ENCODE results near the gene KDSR. TPM values are rescaled to one million over a fixed set of nuclear protein-coding genes. Genes with fewer than 3 reads are reported as not detected.
A peak's percentile ranks its signal among the peaks of the same experiment; 100 is the strongest.

Gene KDSR
- total and polyA plus RNA-seq, 9 of the 15 experiments (the other 6 are each of a cell fraction or from before 2014, with no cell fraction given) = 4.0 to 24.7 (median 12.4) TPM

DNA sequence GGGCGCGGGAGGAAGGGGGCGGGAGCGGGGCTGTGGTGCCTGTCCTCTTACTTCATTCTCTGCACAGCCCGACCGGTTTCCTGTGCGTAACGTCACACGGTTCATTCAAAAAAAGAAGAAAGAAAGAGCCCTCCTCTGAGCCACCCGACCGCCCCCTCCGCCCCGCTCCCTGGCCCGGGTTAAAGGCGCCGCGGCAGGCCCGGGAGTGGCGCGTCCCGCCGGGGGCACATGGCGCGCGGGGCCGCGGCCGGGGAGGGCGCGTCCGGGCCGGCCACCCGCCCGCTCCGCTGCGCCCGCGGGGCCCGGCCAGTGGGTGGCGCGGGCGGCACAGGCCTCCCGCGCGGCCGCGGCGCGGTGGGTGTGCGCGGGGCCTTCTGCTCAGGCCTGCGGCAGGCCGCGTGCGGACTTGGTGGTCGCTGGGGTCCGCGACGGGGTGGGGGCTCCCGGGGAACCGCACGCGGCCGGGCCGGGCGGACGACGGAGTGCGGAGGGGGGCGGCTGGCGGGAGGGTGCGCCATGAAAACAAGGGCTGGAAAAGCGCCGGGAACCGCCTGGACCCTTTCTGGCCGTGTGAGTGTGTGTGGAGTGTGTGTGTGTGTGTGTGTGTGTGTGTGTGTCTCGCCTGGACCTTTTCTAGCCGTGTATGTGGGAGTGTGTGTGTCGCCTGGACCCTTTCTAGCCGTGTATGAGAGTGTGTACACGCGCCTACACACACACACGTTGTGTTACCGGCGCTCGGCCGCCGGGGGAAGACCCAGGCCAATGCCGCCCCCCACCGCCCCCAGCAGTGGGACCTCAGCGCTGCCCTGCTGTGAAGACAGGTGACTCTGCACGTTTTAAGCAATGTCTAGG is 46.7 kb downstream of the KDSR start:
- 6% methylated on average over 17 of the region's 92 CpGs for WGBS (ENCODE audit: insufficient coverage, low coverage, missing lambda C conversion rate)
- FAIRE-seq (no peak), DNase-seq (ENCODE audit: extremely low read depth in 1 of 4, low spot score in 3 of 4) (peak; percentile 56 to 77 (median 72)), ATAC-seq (peak; percentile 88)
- H3K4me1 ChIP-seq (replicated peaks in 1 of 2; ENCODE audit: control insufficient read depth in 2 of 2, insufficient read depth in 2 of 2, low read length in 2 of 2) = peaks cover 7 to 17% of the 10 kb centered on the region in 2 experiments; a peak in 4 of 5 replicates
- ChIA-PET CTCF (ENCODE audit: low intra/inter-chr PET ratio) (interaction anchor here (0.6 kb wide), 2 partner anchors 316 to 407 kb away, joined by 3 read pairs; no protein-coding TSS in a partner anchor), POLR2A (interaction anchor here (0.6 to 1.2 kb wide), 2 partner anchors 168 to 667 kb away, joined by 3 read pairs; no protein-coding TSS in a partner anchor)
- TSS peak; percentile 90 for BruUV-seq (replicated peaks)
- H2AFZ ChIP-seq (ENCODE audit: low read depth, low read length) = peak overlapping the region; percentile 91
- in situ Hi-C loops (cut with MboI) (no loop called here), intact Hi-C loops (cut with micrococcal nuclease) (loop anchor here (5.0 kb wide), 1 partner anchor 188 kb away; no protein-coding TSS in a partner anchor)
- peak overlapping the region; percentile 60; the same call in 1 of the 3 replicates for H3K27ac ChIP-seq (ENCODE audit: extremely low read depth, low read depth, low read length)
- H3K4me3 ChIP-seq = peak overlapping the region; percentile 46
- no peaks in the 10 kb centered on the region for H3K9me1 ChIP-seq (ENCODE audit: control insufficient read depth, insufficient read depth, low read length)
- H3K36me3 ChIP-seq (ENCODE audit: control insufficient read depth, insufficient read depth, low read length) = no peaks in the 10 kb centered on the region
- peak overlapping the region; percentile 63 to 92 for H3K9ac ChIP-seq (ENCODE audit: insufficient read depth in 1 of 2, low read depth in 2 of 2, low read length in 2 of 2)
- peaks cover 0 to 4% of the 10 kb centered on the region in 2 experiments; a peak in 2 of 5 replicates for H3K27me3 ChIP-seq (ENCODE audit: control insufficient read depth in 2 of 2, insufficient read depth in 2 of 2, low read length in 2 of 2)
- H4K20me1 ChIP-seq (replicated peaks; ENCODE audit: control insufficient read depth, insufficient read depth, low read length) = no peaks in the 10 kb centered on the region
- no peaks in the 10 kb centered on the region for H3K9me3 ChIP-seq (replicated peaks; ENCODE audit: control insufficient read depth, insufficient read depth, low read depth, low read length)
- no peaks in the 10 kb centered on the region for H3K79me2 ChIP-seq (ENCODE audit: control insufficient read depth, insufficient read depth, low read length)
- peak overlapping the region; percentile 76 for H3K4me2 ChIP-seq (ENCODE audit: insufficient read depth, low read length)
- TF ChIP-seq TAF15 (IDR thresholded peaks at IDR 0.05; ENCODE audit: low read depth, low read length) (no peak), PHF8 (IDR thresholded peaks at IDR 0.05; ENCODE audit: borderline replicate concordance, low read length) (peak; percentile 54; the same call in 1 of the 2 replicates), FOXA1 (IDR thresholded peaks at IDR 0.05; ENCODE audit: borderline replicate concordance) (no peak), BRD4 (IDR thresholded peaks at IDR 0.05) (no peak), ZC3H11A (IDR thresholded peaks at IDR 0.05; ENCODE audit: low read depth, low read length) (no peak), NR3C1 (CRISPR knock-in tag; IDR thresholded peaks at IDR 0.05) (no peak), RNF2 (IDR thresholded peaks at IDR 0.05) (no peak), BACH1 (tag; IDR thresholded peaks at IDR 0.05) (no peak), MYC (IDR thresholded peaks at IDR 0.05; ENCODE audit: low read depth, low read length) (peak; percentile 42), MYC (CRISPR knock-in tag; IDR thresholded peaks at IDR 0.05; ENCODE audit: borderline replicate concordance, low read depth) (no peak)
- TF ChIP-seq, protein P1, sequence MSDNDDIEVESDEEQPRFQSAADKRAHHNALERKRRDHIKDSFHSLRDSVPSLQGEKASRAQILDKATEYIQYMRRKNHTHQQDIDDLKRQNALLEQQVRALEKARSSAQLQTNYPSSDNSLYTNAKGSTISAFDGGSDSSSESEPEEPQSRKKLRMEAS (CRISPR knock-in tag; IDR thresholded peaks at IDR 0.05) = peak; percentile 45
- TF ChIP-seq, protein P2, sequence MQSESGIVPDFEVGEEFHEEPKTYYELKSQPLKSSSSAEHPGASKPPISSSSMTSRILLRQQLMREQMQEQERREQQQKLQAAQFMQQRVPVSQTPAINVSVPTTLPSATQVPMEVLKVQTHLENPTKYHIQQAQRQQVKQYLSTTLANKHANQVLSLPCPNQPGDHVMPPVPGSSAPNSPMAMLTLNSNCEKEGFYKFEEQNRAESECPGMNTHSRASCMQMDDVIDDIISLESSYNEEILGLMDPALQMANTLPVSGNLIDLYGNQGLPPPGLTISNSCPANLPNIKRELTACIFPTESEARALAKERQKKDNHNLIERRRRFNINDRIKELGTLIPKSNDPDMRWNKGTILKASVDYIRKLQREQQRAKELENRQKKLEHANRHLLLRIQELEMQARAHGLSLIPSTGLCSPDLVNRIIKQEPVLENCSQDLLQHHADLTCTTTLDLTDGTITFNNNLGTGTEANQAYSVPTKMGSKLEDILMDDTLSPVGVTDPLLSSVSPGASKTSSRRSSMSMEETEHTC (IDR thresholded peaks at IDR 0.05) = no peak
- TF ChIP-seq, protein P3, sequence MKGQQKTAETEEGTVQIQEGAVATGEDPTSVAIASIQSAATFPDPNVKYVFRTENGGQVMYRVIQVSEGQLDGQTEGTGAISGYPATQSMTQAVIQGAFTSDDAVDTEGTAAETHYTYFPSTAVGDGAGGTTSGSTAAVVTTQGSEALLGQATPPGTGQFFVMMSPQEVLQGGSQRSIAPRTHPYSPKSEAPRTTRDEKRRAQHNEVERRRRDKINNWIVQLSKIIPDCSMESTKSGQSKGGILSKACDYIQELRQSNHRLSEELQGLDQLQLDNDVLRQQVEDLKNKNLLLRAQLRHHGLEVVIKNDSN (CRISPR knock-in tag; IDR thresholded peaks at IDR 0.05) = no peak
- TF ChIP-seq, protein P4, sequence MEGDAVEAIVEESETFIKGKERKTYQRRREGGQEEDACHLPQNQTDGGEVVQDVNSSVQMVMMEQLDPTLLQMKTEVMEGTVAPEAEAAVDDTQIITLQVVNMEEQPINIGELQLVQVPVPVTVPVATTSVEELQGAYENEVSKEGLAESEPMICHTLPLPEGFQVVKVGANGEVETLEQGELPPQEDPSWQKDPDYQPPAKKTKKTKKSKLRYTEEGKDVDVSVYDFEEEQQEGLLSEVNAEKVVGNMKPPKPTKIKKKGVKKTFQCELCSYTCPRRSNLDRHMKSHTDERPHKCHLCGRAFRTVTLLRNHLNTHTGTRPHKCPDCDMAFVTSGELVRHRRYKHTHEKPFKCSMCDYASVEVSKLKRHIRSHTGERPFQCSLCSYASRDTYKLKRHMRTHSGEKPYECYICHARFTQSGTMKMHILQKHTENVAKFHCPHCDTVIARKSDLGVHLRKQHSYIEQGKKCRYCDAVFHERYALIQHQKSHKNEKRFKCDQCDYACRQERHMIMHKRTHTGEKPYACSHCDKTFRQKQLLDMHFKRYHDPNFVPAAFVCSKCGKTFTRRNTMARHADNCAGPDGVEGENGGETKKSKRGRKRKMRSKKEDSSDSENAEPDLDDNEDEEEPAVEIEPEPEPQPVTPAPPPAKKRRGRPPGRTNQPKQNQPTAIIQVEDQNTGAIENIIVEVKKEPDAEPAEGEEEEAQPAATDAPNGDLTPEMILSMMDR (IDR thresholded peaks at IDR 0.05 in 2 of 3, conservative IDR thresholded peaks at IDR 0.05 in 1 of 3; ENCODE audit: insufficient read depth in 2 of 3, low read depth in 1 of 3, low read length in 3 of 3) = no peak
